ENCODE results near the gene NR0B2.
A peak's percentile ranks its signal among the peaks of the same experiment; 100 is the strongest.

The NR0B2 gene

DNA sequence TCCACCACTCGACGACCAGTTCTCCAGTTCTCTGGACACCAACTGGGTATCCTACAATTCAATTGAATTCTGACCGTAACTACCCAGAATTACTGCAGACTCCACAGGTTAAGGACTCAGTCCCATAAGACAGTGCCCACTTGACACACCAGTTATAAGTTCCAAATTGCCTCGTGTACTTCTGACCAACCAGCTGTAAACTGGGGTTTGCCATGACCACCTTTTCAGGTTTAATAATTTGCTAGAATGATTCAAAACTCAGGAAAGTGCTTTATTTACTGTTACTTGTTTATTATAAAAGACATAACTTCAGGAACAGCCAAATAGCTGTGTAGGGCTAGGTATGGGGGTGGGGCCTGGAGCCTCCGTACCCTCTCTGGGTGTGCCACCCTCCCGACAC, 23.0 kb upstream of the NR0B2 start:
- no peak for DNase-seq (ENCODE audit: low spot score)

DNA sequence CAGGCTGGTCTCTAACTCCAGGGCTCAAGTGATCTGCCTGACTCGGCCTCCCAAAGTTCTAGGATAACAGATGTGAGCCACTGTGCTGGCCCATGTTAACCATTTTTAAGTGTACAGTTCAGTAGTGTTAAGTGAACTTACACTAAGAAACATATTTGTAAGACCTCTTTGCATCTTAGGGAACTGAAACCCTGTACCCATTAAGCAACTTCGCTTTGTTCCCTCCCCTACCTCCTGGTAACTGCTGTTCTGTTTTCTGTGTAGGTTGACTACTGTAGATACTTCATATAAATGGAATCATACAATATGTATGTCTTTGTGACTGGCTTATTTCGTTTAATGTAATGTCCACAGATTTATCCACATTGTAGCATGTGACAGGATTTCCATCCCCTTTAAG, 18.8 kb upstream of the NR0B2 start:
- DNase-seq (ENCODE audit: low spot score), result no peak

DNA sequence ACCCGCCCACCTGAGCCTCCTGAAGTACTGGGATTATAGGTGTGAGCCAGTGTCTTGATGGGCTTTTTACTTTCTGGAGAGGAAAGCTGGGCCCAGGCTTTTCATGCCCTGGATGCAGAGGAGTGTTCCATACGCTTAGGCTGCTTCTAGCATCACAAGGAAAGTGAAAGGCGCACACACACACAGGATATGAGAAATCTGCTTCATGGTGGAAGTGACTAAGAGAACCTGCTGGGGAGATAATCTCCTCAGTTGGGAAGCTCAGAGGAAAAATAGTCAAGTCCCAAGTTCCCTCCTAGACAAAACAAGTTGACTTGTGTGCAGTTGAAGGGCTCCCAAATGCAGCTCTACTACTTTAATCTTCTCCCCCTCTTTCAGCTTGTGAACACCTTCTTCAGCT, 9.9 kb upstream of the NR0B2 start:
- no peak for DNase-seq (ENCODE audit: low spot score)

DNA sequence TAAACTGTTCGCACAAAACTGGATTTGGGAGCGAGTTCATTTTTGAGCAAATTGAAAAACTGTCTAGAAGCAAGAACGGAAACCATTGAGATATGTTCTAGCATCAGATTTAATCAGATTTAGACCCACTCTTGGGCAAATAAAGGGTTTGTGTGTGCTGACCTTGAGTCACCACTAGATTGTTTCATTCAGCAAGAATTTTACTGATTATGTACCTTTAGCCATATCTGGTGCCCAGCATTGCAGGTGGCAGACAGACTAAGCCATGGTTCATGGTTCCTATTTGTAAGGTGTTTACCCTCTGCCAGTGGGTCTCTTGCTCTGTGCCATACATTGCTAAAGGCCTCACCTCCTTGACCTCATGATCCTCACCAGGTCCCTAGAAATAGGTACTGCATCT, 9.1 kb upstream of the NR0B2 start:
- no peak for DNase-seq (ENCODE audit: low spot score)

DNA sequence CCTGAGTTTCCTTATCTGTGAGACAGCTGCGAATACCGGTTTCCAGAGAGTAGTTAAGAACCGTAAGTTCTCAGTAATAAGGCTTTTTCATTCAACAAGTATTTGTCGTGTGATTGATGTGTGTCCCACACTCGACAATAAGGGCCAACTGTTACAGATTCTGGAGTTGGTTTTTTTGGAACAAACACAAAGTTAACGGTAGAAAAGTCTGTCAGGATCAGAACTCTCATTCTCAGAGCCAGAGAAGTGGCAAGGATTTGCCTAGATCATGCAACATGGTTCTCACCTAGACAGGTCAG, 8.6 kb upstream of the NR0B2 start:
- no peak for DNase-seq (ENCODE audit: low spot score)

DNA sequence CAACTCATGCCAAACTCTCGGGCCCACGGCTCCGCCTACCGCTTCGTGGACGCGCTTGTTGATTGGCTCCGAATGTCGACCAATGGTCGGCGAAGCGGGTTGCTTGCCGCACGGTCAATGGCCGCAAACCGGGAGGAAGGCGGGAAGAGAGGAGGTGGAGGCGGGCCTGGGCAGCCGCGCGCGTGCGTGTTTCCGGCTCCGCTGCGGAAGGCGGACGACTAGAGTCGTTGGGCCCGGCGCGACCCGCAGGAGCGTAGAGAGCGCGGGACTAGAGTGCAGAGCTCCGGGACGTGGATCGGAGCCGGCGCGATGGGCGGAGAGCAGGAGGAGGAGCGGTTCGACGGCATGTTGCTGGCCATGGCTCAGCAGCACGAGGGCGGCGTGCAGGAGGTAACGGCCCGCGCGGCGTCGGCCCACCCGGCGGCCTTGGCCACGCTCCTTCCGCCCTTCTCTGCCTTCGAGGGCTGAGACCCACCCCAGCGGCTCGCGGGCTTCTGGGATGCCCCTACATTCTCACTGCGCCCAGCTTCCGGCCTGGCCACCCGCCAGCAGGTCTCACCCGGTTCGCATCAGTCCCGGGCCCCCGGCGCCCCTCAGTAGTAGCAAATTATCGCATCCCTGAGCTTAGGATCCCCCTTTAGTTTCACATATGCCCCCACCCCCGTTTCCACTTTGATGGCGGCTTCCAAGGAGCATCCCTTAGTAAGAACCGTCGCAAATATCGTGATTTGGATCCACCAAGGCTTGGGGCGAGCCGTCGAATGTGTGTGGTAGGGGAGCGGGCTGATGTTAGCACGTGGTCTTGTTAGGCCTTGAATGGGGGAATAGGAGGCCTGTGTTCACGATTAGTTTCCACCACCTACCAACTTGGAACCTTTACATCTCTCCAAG, 8.0 kb upstream of the NR0B2 start, which contains the start of gene NUDC:
NUDC (plus strand) TSS at position 204 of the 891 bp plus-strand sequence; CDS start at position 310, 106 bp downstream.
- peak; percentile 98 for DNase-seq (ENCODE audit: low spot score)

DNA sequence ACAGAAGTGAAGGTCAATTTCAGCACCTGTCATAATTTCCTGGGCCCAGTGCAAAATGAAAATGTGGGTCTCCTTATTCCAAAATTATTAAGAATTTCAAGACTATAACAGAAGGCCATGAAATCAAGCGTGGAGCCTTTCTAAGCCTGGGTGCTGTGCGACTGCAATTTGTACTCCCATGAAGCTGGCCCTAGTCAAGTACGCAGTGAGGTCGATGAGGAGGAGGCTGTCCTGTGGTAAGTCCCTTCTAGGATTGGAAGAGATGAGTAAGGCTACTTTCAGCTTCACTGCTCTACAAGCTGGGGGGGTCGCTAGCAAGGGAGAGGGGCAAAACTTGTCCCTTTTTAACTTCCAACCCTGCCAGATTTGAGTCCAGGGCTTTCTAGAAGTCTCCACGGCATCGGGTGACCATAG, 7.4 kb upstream of the NR0B2 start:
- DNase-seq (ENCODE audit: low spot score), result no peak

DNA sequence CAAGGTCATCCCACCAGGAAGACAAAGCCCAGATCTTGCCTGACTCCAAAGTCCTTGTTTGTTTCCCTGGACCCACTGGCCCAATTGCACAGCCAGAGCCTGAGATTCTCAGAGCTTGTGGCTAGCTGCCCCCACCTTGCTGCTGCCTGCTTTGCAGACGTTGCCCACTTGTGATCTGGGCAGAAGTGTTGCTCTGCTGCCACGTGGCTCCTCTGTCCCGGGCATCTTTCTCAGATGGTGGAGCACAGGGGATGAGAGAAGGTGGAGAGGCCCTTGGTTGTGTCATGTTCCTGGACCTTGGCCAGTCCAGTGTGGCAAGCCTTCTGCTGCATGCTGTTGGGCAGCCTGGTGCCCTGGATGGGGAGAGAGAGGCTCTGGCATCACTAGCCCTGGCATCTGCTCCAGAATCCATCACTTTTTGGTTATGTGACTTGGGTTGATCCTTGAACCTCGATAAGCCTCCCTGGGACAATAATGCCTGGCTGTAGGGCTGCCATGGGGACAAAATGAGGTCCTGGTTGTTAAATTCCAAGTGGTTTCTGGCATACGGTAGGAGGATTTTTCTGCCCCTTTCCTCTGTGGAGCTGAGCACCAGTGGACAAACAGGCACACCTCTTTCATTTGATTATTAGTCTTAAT, 1.5 kb upstream of the NR0B2 start:
- DNase-seq (ENCODE audit: low spot score), result peak; percentile 65

DNA sequence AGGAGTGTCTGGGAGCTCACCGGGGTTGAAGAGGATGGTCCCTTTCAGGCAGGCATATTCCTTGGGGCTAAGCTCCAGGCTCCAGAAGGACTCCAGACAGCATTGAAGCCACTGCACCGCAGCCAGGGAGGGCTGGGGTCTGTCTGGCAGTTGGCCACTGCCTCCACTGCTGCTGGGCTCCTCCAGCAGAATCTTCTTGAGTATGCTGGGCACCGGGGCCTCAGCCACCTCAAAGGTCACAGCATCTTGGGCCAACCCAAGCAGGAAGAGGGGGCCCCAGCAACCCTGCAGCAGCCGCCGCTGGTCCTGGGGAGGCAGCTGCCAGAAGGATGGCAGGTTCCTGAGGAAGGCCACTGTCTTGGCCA, 404 bp downstream of the NR0B2 start:
- no peak for DNase-seq (ENCODE audit: low spot score)

DNA sequence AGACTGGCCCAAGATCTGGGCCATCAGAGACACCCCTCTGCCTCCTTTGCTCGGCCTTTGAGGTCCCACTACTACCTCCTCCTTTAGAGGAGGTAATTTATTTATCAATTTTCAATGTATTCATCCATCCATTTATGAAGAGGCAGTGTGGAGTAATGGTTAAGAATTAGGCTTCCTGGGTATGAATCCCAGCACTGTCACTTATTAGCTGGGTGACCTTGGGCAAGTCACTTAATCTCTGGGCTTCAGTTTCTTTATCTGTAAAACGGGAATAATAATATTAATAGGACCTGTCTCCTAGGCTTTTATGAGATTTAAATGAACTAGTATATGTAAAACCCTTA, 1.7 kb downstream of the NR0B2 start:
- no peak for DNase-seq (ENCODE audit: low spot score)

DNA sequence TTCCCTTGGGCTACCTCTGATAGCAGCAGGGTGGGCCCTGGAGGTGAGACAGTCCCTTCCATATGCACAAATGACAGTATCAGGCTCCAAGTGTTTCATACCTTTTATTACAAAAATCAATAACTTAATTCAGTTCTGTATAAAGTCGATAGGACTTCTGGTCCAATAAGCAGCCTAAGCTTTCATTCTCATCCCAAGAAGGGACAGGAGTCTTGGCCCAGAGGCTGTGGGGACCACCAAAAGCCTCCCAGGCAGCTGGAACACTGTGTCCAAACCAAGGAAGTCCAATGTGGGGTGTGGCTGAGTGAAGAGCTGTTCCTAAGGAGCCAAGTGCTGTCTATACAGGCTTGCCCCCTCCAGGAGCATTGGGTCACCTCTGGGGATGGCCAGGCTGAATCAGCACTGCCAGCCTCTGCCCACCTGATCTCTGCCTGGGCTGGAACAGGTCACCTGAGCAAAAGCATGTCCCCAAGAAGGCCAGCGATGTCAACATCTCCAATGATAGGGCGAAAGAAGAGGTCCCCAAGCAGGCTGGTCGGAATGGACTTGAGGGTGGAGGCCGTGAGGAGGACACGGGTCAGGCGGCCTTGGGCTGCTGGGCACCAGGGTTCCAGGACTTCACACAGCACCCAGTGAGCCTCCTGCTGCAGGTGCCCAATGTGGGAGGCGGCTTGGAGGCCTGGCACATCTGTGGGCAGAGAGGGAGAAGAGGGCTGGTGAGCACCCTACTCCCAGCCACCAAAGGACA, 2.2 kb downstream of the NR0B2 start:
- DNase-seq (ENCODE audit: low spot score), result no peak

DNA sequence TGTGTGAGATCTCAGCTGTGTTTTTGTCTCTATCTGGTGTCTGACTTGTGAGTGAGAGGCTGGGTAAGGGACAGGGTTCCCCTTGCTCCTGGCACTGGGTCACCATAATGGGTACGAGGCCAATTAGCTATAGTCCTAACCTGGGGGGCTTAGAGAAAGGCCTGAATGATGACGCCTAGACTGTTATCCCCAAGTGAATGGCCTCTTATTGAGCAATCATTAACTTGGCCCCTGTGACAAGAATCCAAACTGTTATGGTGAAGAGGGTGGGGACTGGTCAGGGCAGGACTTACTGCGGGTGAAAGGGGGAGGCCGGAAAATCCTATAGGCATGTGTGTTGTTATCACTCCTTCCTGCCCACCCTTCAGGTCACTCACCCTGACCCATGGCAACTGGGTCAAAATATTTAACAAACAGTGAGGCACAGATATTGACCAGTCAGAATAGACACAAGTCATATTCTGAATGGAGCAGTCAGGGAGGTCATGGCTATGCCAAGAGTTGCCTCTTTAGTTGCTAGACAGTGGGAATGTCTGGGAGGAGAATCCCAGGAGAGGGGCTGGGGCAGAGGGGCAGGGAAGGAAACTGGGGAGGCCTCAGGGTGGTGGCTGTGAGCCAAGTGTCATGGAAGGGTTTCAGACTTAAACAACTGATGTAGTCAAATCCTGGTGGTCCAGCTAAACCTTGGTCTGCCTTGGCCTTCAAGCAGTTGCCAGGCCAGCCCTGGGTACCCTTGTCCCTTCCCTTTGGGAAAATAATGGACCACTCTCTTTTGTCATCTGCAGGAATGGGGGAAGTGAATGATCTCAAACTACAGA, 3.2 kb downstream of the NR0B2 start:
- DNase-seq (ENCODE audit: low spot score), result no peak

DNA sequence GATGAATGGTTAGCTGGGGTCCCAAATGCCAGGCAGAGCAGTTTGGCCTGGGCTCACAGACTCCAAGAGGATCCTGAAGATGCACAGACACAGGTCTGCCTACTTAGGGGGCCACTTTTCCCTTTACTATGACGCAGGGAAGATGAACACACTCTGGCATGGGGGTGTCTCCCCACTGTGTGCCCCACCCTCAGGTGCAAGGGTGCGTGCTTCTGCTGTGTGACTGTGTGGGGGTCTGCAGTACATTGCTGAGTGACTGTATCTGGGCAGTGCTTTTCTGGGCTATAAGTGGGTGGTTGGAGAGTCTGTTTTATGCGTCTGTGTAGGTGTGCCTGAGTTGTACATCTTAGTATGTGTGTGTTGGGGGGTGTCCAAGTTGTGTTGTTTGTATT, 3.8 kb downstream of the NR0B2 start:
- no peak for DNase-seq (ENCODE audit: low spot score)

DNA sequence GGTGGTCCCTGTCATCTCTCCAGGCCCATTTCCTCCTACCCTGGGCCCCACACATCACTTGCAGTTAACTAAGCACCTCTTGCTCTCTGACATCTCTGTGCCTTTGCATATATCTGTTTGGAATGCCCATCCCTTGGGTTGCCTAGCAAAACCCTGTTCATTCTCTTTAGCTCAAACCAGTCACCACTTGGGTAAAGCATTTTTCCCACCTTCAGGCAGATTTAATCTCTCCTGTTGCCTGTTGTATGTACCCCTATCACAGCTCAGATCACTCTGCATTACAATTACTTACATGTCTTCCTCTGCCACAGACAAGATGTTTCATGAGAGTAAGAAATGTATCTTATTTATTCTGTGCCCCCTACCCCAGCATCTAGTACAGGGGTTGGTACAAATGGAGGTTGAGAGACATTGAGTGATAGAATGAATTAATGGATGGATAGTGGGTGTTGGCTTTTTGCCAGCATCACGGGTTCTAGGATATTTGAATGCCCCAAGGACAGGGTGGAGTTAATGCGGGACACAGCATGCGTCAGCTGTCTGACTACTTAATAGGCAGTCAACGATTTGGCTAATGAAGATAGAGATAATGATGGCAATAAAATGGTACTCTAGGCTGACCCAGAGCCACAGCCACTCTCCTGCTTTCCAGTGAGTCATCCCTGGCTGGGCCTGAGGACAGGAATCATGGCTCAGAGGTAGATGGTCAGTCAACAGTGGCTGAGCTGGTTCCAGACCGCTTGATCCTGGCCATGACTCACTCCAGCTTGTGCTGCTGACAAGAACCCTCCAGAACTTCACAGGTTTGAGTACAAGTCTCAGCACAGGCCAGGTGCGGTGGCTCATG, 6.5 kb downstream of the NR0B2 start:
- no peak for DNase-seq (ENCODE audit: low spot score)

DNA sequence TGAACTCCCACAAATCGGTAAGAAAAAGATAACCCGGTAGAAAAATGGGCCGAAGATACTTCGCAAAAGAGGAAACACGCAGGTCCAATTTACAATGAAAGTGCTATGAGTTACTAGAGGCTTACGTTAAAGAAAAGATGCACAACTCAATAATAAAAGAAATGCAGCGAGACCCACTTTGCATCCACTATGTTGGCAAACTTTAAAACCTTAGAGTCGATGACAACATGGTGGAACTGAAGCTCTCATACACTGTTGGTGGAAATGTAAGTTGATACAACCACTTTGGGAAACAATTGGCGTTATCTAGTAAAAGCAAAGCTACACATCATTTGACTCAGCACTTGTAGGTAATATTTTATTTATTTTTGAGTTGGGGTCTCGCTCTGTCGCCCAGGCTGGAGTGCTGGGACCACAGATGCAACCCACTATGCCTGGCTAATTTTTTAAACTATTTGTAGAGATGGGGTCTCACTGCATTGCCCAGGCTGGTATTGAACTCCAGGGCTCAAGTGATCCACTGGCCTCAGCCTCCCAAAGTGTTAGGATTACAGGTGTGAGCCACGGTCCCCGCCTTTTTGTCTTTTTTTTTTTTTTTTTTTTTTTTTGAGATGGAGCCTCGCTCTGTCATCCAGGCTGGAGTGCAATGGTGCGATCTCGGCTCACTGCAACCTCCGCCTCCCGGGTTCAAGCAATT, 12.8 kb downstream of the NR0B2 start:
- no peak for DNase-seq (ENCODE audit: low spot score)

DNA sequence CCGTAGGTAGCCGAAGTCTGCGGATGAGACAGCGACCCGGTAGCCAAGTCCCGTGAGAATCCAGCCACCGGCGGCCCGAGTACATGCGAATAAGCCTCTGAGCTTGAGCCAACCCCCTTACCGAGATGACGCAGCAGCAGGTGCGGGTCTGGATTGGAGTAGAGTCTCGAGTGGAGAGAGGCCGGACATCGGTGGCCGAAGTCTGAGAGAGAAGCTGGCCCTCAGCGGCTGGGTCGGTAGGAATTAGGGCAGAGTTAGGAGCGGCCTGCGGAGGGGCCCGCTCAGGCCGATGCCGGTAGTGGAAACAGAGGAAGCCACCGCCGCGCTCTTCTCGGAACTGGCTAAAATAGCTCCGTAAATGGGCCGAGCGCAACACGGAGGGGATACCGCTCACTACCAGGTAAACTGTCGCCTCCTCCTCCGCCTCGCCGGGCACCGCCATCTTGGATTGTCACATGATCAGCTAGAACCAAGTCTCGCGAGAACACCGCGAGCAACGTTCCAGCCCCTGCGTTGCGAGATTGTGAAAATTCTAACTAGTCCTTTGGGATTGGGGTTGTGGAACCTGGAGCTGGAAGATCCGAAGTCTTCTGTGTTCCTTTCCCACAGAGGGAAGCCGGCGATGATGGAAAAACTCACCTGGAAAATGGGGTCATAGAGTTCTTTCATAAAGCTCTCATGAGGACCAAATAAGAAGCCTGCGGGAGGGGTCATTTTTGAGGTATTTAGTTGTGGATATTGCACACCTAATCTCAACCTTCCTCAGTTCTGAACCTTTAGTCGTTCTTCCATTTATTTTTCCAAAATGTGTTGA, 13.6 kb downstream of the NR0B2 start, which contains the start of gene GPATCH3:
GPATCH3 (minus strand) TSS at position 467 of the 814 bp plus-strand sequence; CDS start at position 442, 25 bp downstream.
- DNase-seq (ENCODE audit: low spot score), result peak; percentile 94

DNA sequence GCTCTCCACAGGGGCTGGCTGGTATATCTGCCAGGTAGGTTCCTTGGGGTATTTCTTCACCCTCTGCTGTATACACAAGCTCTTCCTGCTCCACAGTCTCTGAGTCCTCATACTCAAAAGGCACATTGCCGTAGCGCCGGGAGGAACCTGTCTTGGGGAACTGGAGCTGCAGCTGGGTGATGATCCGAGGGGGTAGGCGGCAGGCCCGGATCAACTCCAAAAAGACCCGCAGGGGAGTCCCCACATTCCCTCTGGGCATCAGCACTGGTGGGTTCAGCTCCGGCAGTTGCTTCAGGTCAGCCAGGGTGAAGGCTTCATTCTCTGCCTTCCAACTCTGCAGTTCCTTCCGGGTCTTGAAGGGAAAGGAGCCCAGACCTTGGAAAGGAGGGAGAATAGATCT, 16.4 kb downstream of the NR0B2 start:
- DNase-seq (ENCODE audit: low spot score), result no peak

DNA sequence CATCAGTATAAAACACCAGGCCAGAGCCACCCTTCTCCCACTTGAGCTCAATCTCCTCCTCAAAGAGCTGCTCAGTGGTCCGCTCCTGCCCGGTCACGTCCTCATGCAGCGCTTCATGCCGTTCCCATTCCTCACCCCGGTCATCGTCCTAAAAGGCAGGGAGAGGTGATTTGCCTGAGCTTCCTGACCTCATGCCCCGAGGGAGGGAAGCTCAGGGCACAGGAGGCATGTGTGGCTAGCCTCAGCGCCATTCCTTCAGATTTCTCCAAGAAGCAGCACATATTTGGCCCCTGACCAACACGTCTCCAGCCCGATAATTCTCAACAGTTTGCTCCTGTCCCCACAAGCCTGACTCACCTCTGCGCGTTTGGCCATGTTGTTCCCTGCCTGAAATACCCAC, 19.5 kb downstream of the NR0B2 start:
- DNase-seq (ENCODE audit: low spot score), result no peak

DNA sequence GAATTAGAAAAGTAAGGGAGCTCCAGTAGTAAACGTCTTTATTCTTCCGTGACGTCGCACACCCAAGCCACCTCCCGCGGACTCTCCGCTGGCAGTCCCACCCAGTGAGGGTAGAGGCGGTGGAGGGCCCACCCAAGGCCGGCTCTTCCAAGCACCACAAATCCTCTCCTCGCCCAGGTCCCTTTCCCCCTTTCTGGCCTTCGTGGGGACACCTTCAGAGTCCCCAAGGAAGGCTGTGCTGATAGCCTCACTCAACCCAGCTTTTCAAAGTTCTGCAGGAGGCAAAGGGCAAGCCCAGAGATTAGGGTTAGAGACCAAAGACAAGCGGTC, 23.3 kb downstream of the NR0B2 start:
- no peak for DNase-seq (ENCODE audit: low spot score)
